HuH-7 (cell line): Measurements from ENCODE around the gene RSRC1.
"Not testable (repeated sequence)": the region's sequence is repeated elsewhere in the genome, so short reads cannot be mapped to it uniquely, and the experiment has no call there.

Source experiments
- DNase-seq: peaks from one replicate; pipeline ENCODE4 v3.0.0; 2011; ENCODE audit warnings: low spot score

The RSRC1 gene

GRCh38 chr3:158228942-158229341, 119.1 kb downstream of the RSRC1 start:
- not testable (repeated sequence) for DNase-seq

- no peak for DNase-seq
These were observed 123.9 kb downstream of the RSRC1 start for GRCh38 chr3:158233791-158234190.

- no peak for DNase-seq
These were observed 134.4 kb downstream of the RSRC1 start for GRCh38 chr3:158244274-158244673.

- no peak for DNase-seq
These were observed 137.4 kb downstream of the RSRC1 start for GRCh38 chr3:158247288-158247687.

GRCh38 chr3:158248261-158248660, 138.4 kb downstream of the RSRC1 start:
- DNase-seq: no peak

GRCh38 chr3:158249183-158249582, 139.3 kb downstream of the RSRC1 start:
- no peak for DNase-seq

- DNase-seq: no peak
These were observed 148.7 kb downstream of the RSRC1 start for GRCh38 chr3:158258619-158259018.

GRCh38 chr3:158260392-158260791, 150.5 kb downstream of the RSRC1 start:
- no peak for DNase-seq

- DNase-seq: no peak
These were observed 151.6 kb downstream of the RSRC1 start for GRCh38 chr3:158261371-158261991.

- no peak for DNase-seq
These were observed 155.0 kb downstream of the RSRC1 start for GRCh38 chr3:158264894-158265293.

- DNase-seq: no peak
These were observed 157.1 kb downstream of the RSRC1 start for GRCh38 chr3:158267015-158267414.

GRCh38 chr3:158269942-158270341, 160.1 kb downstream of the RSRC1 start:
- no peak for DNase-seq

- DNase-seq: no peak
These were observed 162.2 kb downstream of the RSRC1 start for GRCh38 chr3:158272081-158272480.

GRCh38 chr3:158273656-158274055, 163.8 kb downstream of the RSRC1 start:
- no peak for DNase-seq

GRCh38 chr3:158278187-158278586, 168.3 kb downstream of the RSRC1 start:
- no peak for DNase-seq

GRCh38 chr3:158279609-158280008, 169.7 kb downstream of the RSRC1 start:
- no peak for DNase-seq

GRCh38 chr3:158295771-158296170, 185.9 kb downstream of the RSRC1 start:
- no peak for DNase-seq

GRCh38 chr3:158297940-158298339, 188.1 kb downstream of the RSRC1 start:
- no peak for DNase-seq

- no peak for DNase-seq
These were observed 198.5 kb downstream of the RSRC1 start for GRCh38 chr3:158308236-158308928.

- DNase-seq: no peak
These were observed 202.8 kb downstream of the RSRC1 start for GRCh38 chr3:158312560-158313141.

GRCh38 chr3:158313338-158313927, 203.5 kb downstream of the RSRC1 start:
- DNase-seq: peak; percentile 2

- DNase-seq: no peak
These were observed 204.8 kb downstream of the RSRC1 start for GRCh38 chr3:158314426-158315357.
